Measurements from ENCODE around the gene COL23A1. TPM values are rescaled to one million over a fixed set of nuclear protein-coding genes. Genes with fewer than 3 reads are reported as not detected.

The COL23A1 gene
- total RNA-seq: 1 to 10 TPM in 1 of 2 donors, under 1 TPM in 1; 0.52 to 1.6 TPM
- polyA plus RNA-seq (ENCODE audit: insufficient read length in 6 of 6): 1 to 10 TPM; 6.9 to 9.5 (median 8.5) TPM
- long read RNA-seq, donor 1: 0 reads
- long read RNA-seq, donor 2: 0 reads
- long read RNA-seq, donor 3: 0 reads
- long read RNA-seq, donor 4: 0 reads
- long read RNA-seq, donor 5: 0 reads
- long read RNA-seq, donor 6: 0 reads
- long read RNA-seq, donor 7: 0 reads
- long read RNA-seq, donor 8: 0 reads
- long read RNA-seq, donor 9: 0 reads
- long read RNA-seq, donor 10: 0 reads
- long read RNA-seq, donor 11: 0 reads
- long read RNA-seq, donor 12: 0 reads

DNA sequence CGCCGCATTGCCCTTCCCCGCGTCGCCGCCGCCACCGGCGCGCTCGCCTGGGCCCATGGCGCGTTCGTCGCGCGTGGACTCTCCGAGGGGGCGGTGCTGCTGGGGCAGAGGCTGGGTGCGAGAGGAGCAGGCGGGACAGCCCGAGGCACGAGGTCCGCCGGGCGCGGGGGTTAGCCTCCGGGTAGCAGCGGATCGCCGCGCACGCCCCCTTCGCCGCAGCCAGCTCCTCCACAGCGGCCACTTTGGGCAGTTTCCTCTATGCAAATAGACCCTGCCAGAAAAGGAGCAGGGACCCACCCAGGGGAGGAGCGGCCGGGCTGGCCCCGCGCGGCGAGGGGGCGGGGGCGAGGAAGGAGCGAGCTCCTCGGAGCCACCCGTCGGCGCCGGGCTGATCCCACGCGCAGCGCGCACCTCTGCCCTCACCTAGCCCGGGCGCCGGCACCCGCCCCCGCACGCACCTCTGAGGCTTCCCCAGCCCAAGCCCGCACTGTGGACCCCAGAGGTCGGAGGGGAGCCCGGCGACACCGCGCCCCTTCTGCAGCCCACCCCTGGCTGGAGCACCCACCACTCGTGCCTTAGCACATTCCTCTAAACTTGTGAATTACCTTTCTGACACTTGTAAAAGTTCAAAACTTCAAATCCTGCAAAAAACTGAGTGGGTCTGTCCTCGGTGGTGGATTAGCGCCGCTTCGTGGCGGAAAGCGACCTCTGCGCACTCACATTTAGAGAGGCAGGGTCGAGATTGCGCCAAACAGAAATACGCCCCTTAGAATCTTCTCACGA lies at the start of gene COL23A1:
Gene COL23A1 (minus strand): TSS at position 253 of the 783 bp plus-strand sequence.
- H3K27ac ChIP-seq: no peak within 1 kb of the TSS
- H3K36me3 ChIP-seq: no peaks in the 10 kb centered on the region
- DNase-seq (peak; percentile 68 to 89 (median 78)), ATAC-seq (peak; percentile 86)
- H3K27me3 ChIP-seq: peaks cover 0 to 43% of the 10 kb centered on the region in 2 donors
- H3K9me3 ChIP-seq: peaks cover 0 to 10% of the 10 kb centered on the region in 2 donors
- H3K4me3 ChIP-seq: peak within 1 kb of the TSS; percentile 42 to 46
- TF ChIP-seq, protein P1, sequence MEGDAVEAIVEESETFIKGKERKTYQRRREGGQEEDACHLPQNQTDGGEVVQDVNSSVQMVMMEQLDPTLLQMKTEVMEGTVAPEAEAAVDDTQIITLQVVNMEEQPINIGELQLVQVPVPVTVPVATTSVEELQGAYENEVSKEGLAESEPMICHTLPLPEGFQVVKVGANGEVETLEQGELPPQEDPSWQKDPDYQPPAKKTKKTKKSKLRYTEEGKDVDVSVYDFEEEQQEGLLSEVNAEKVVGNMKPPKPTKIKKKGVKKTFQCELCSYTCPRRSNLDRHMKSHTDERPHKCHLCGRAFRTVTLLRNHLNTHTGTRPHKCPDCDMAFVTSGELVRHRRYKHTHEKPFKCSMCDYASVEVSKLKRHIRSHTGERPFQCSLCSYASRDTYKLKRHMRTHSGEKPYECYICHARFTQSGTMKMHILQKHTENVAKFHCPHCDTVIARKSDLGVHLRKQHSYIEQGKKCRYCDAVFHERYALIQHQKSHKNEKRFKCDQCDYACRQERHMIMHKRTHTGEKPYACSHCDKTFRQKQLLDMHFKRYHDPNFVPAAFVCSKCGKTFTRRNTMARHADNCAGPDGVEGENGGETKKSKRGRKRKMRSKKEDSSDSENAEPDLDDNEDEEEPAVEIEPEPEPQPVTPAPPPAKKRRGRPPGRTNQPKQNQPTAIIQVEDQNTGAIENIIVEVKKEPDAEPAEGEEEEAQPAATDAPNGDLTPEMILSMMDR (IDR thresholded peaks at IDR 0.05): peak; percentile 36 to 48
- H3K4me1 ChIP-seq: peaks cover 5 to 23% of the 10 kb centered on the region in 2 donors
- intact Hi-C loops (cut with DNase I): no loop called here

DNA sequence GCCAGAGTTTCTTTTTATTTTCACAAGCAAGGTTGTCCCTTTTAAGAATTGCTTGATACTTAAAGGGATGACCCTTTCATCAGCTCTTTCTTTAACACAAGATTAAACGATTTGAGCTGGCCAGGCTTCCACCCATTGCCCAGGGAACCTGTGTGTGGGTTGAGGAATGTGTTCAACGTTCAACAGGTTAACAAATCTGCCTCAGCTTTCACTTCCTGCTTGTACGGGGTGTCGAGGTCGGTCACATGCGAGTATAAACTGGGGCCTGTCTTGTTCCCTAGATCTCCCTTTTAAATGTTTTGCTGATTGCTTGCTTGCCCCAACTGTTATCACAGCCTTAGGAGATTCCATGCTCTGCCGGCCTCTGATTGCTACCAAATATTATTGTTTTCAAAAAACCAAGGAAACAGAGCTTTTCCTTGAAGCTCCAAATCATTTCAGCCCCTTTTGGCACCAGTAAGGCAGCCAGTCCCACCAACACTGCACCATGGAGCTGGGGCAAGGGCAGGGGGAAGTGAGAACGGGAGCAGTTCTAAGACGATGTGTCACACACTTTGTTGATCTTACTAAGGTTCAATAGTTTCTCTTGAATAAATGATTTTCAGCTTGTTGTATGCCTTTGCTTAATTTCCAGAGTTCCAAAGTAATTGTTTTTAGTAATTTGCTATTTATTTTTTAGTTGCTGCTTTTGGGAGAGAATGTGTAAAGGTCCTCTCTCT lies 47.3 kb upstream of the COL23A1 start:
- Histone ChIP-seq H3K27me3 (no peaks in the 10 kb centered on the region), H3K27ac (no peak overlapping the region), H3K4me3 (no peak overlapping the region), H3K9me3 (peaks cover 0 to 2% of the 10 kb centered on the region in 2 donors), H3K36me3 (no peaks in the 10 kb centered on the region), H3K4me1 (no peaks in the 10 kb centered on the region)
- DNase-seq: no peak
- TF ChIP-seq, protein P1 (IDR thresholded peaks at IDR 0.05): no peak
- no peak for ATAC-seq
- intact Hi-C loops (cut with DNase I): no loop called here

DNA sequence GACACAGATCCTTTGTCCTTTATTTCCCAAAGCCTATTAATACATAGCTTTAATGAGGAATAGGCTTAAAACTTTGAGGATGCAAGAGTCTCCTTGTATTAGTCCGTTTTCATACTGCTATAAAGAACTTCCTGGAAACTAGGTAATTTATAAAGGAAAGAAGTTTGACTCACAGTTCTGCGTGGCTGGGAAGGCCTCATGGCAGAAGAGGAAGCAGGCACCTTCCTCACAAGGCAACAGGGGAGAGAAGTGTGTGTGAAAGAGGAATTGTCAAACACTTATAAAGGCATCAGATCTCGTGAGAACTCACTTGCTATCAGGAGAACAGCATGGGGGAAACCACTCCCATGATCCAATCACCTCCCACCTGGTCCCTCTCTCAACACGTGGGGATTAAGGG lies 42.1 kb upstream of the COL23A1 start:
- Histone ChIP-seq H3K4me1 (no peaks in the 10 kb centered on the region), H3K27me3 (no peaks in the 10 kb centered on the region), H3K4me3 (no peak overlapping the region), H3K36me3 (no peaks in the 10 kb centered on the region), H3K9me3 (no peaks in the 10 kb centered on the region), H3K27ac (no peak overlapping the region)
- DNase-seq (no peak), ATAC-seq (no peak)
- TF ChIP-seq, protein P1 (IDR thresholded peaks at IDR 0.05): no peak
- intact Hi-C loops (cut with DNase I): no loop called here

DNA sequence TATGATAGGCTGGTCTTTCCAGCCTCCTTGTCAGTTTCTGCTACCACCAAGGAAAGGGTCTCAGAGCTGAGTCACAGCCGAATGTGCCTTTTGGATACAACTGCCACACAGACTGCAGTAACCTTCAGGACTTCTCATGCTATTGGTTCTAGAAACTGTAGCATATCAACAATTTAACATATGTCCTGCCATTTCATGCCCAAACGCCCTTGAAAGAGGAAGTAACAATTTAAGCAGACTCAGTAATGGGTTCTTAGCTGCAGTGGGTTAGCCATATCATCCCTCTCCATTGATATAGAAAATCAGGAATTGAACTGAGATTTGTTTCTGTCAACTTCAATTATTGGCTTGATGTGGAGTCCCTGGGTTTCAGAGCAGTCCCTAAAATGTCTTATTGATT lies 40.8 kb upstream of the COL23A1 start:
- Histone ChIP-seq H3K4me3 (no peak overlapping the region), H3K36me3 (no peaks in the 10 kb centered on the region), H3K4me1 (no peaks in the 10 kb centered on the region), H3K27me3 (no peaks in the 10 kb centered on the region), H3K27ac (no peak overlapping the region), H3K9me3 (no peaks in the 10 kb centered on the region)
- TF ChIP-seq, protein P1 (IDR thresholded peaks at IDR 0.05): no peak
- intact Hi-C loops (cut with DNase I): no loop called here
- DNase-seq (no peak), ATAC-seq (no peak)
